Kidney tubule cell (primary cell): ENCODE measurements around the gene ESRRA.

Source experiments
- DNase-seq: peaks from one replicate; pipeline ENCODE4 v3.0.0-alpha.2; 2018; ENCODE audit warnings: low spot score

Gene ESRRA

GRCh38 chr11:64275031-64275800 lies 30.1 kb upstream of the ESRRA start:
- no peak for DNase-seq

DNA sequence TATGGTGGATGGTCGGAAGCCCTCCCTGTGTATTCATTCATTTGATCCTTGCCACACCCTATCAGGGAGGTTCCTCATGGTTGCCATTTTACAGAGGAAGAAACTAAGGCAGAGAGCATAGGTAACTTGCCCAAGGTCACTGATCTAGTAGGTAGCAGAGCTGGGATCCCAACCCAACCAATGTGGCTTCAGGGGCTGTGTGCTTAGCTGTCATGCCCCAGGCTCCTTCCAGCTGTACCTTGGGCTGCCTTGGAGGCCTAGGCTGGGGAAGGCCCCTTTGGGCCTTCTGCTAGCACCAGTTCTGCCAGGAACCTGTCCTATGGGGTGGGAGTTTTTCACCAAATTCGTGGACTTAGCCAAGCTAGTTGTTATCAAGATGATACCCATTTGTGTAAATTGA lies 29.5 kb upstream of the ESRRA start:
- DNase-seq: no peak

DNA sequence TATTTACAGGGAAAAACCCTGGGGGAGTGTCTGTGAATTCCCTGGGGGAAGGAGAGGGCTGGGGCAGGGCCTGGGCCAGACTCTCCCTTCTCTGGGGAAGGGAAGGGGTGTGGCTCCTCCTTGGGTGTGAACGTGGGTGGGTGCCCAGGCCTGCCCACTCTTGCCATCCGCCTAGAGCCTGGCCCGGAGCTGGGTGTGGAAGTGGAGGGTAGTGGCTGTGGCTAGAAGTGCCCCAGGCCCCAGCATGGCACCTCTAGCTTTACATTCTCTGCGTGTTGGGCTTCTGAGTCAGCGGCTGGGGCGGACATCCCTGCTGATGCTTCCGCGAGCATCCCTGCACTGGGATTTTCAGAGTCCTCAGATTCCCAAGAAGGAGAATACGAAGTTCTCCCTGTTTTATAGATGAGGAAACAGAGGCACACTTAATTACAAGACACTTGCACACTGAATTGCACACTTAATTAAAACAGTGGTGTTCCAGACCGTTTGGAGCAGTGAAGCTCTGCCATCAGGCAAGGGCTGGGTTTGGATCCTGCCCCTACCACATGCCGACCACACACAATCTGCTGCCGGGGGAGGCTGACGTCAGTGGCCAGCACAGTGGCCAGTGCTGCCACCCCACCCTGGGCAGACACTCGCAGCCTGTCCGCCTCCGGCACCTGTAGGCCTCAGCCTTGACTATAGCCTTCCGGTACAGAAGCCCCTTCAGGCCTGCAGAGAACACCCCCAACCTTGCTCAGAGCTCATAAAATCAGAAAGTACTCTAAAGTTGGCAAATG lies 28.5 kb upstream of the ESRRA start:
- no peak for DNase-seq

GRCh38 chr11:64278576-64279190 lies 26.6 kb upstream of the ESRRA start:
- DNase-seq: no peak

DNA sequence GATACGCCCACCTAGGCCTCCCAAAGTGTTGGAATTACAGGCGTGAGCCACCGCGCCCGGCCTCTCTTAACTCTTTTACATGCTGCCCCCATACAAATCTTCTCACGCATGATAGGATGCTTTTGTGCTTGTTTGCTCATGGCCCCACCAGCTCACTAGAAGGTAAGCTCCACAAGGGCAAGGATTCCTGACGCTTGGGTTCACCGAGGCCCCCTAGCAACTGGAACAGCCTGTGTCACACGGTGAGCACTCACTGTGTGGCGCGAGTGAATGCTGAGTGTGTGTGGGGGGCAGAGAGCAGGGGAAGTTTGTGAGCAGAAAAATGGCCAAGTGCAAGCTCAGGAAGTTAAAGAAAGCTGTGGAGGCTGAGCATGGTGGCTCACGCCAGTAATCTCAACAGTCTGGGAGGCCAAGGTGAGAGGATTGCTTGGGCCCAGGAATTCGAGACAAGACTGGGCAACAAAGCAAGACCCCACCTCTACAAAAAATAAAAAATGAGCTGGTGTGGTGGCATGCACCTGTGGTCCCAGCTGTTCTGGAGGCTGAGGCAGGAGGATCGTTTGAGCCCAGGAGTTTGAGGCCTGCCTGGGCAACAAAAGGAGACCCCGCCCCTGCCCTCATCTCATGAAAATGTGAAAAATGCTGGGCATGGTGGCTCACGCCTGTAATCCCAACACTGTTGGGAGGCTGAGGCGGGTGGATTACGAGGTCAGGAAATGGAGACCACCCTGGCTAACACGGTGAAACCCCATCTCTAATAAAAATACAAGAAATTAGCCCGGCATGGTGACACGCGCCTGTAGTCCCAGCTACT lies 23.2 kb upstream of the ESRRA start:
- no peak for DNase-seq

DNA sequence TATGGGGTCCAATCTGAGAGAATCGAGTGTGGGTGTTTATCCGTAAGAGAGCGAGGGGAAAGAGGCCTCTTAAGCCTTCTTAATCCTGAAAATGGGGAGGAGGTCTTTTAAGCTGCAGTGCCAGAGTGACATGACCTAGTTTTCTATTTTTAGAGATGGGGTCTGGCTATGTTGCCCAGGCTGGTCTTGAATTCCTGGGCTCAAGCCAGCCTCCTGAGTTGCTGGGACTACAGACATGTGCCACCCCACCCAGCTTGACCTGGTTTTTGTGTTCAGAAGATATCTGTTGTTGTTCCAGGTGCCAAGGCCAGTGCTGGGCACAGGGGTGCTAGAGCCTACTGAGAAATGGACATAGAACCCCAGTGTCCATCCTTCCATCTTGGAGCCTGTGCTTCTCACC lies 22.2 kb upstream of the ESRRA start:
- DNase-seq: no peak

- peak; percentile 93 for DNase-seq
Measured at GRCh38 chr11:64284048-64284961, 21.0 kb upstream of the ESRRA start, which contains the start of gene BAD. Gene BAD (minus strand): TSS chr11:64284665. CDS start chr11:64284368, 297 bp downstream.

- DNase-seq: peak; percentile 77
Measured at GRCh38 chr11:64284962-64285884, 20.1 kb upstream of the ESRRA start, which contains the start of gene GPR137. Gene GPR137 (plus strand): TSS chr11:64285848. CDS start chr11:64286525, 677 bp downstream.

- peak; percentile 30 for DNase-seq
Measured at GRCh38 chr11:64285885-64286800, 19.2 kb upstream of the ESRRA start.

- DNase-seq: no peak
Measured at GRCh38 chr11:64286801-64287159, 18.5 kb upstream of the ESRRA start.

GRCh38 chr11:64287676-64288352 lies 17.5 kb upstream of the ESRRA start:
- no peak for DNase-seq

GRCh38 chr11:64288353-64288750 lies 17.0 kb upstream of the ESRRA start:
- DNase-seq: no peak

GRCh38 chr11:64289002-64289564 lies 16.2 kb upstream of the ESRRA start:
- DNase-seq: no peak

DNA sequence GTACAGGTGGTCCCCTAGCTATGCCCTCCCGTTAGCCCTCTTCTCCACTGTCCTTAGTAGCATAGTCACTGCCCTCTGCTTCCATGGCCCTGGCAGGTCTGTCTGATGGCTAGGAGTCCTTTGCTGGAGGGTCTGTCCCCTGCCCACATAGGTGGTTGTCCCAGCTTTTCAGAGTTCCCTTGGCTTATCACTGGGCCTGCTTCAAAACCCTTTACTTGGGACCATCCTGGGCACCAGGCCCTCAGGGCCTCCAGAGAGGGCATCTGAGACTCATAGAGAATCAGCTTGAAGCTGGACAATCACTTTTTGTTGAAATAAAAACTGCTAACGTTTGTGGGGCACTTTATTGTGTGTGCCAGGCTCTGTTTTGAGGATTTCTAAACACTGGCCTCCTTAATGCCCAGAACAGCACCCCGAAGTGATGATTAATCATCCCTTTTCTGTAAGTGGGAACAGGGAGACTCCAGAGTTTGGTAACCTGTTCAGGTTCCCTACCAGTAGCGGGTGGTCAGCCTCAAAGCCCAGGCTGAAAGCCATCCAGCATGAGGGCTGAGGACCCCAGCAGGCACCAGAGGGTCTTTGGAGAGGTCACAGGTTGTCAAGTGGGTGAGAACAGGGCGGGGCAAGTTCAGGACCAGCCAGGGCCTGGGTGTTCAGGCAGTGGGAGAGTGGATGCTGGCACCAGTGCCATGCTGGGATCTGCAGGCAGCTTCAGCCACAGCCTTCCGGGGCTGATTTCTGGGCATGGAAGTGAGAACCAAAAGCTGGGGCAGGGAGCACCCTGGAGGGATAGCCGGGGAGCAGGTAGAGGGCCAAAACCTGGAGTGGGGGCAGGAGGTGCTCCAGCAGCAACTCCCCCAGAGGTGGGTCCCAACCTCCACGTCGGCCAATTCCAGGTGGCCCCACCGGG lies 14.7 kb upstream of the ESRRA start:
- DNase-seq: no peak

DNA sequence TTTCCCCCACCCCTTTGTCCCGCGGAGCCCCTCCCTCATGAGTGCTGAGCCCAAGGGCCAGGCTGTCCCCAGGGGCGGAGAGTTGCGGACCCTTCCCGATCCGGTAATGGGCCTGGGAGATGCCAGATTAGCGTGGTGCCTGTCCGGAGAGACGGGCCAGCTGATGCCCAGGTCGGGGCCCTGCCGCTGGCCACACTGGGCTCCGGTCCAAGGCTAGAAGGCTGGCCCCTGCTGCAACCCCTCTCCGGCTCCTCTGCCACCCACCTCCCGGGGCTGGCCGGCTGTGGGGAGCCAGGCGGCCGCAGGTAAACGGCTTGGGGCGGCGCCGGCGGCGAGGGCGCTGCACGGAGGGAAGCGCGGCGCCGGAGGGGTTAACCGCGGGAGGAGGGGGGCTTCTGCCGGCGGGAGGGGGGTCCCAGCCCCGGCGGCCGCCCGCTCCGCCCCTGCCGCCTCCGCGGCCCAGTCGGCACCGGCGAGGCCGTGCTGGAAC lies 14.0 kb upstream of the ESRRA start, which contains the start of gene KCNK4:
TSS of gene KCNK4 (plus strand) at position 41 of the 490 bp plus-strand sequence. CDS start 1,717 bp downstream, outside the sequence.
- no peak for DNase-seq

- DNase-seq: no peak
Measured at GRCh38 chr11:64291752-64292459, 13.4 kb upstream of the ESRRA start.
